ENCODE measurements around the gene ZMAT2.

The ZMAT2 gene

DNA sequence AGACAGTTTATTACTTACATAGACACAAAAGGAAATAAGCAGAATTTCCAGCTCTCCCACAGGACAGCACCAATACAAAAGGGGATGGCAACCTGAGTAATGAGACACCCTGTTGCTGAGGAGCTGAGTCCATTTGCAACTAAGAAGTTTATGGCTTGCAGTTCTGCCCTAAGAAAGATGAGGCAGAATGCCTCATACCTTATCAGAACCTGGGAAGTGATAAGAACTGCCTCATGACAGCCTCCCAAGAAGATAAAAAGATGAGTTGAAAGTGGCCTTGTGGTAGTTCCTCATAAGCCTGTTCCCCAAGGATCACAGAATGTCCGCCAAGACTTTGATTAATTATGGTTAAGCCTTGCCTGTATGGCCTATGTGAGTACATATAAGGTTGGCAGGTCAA is 41.7 kb downstream of the ZMAT2 start:
- TF ChIP-seq, protein P1, sequence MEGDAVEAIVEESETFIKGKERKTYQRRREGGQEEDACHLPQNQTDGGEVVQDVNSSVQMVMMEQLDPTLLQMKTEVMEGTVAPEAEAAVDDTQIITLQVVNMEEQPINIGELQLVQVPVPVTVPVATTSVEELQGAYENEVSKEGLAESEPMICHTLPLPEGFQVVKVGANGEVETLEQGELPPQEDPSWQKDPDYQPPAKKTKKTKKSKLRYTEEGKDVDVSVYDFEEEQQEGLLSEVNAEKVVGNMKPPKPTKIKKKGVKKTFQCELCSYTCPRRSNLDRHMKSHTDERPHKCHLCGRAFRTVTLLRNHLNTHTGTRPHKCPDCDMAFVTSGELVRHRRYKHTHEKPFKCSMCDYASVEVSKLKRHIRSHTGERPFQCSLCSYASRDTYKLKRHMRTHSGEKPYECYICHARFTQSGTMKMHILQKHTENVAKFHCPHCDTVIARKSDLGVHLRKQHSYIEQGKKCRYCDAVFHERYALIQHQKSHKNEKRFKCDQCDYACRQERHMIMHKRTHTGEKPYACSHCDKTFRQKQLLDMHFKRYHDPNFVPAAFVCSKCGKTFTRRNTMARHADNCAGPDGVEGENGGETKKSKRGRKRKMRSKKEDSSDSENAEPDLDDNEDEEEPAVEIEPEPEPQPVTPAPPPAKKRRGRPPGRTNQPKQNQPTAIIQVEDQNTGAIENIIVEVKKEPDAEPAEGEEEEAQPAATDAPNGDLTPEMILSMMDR (IDR thresholded peaks at IDR 0.05; ENCODE audit: low read depth, low read length), result no peak
- no peak for DNase-seq
- Histone ChIP-seq H3K4me1 (no peaks in the 10 kb centered on the region), H3K36me3 (no peaks in the 10 kb centered on the region), H3K27me3 (no peaks in the 10 kb centered on the region), H3K9me3 (no peaks in the 10 kb centered on the region), H3K4me3 (ENCODE audit: low read depth, low read length) (no peak overlapping the region)

DNA sequence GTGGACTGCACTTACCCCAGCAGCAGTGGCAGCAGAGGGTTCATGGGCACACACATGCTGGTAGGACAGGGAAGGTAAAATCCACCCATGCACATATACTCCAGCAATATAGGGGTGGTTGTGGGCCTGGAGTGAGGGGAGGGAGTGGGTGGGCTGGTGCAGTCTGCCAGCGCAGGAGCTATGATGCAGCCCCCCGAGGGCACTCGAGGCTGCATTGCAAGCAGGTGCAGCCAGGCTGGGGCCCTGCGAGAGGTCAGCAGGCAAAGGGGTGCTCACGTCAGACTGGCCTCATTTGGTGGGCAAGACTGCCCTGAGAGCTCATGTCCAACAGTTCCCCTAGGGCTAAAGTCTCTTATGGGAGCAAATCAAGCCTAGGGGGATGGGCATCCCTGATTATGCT is 53.3 kb downstream of the ZMAT2 start:
- Histone ChIP-seq H3K36me3 (no peaks in the 10 kb centered on the region), H3K27me3 (no peaks in the 10 kb centered on the region), H3K4me3 (ENCODE audit: low read depth, low read length) (no peak overlapping the region), H3K4me1 (no peaks in the 10 kb centered on the region), H3K9me3 (peaks cover 5% of the 10 kb centered on the region; the same call in 1 of the 2 replicates)
- TF ChIP-seq, protein P1 (IDR thresholded peaks at IDR 0.05; ENCODE audit: low read depth, low read length), result no peak
- DNase-seq, result no peak
